ENCODE results near the gene PI4KB. TPM values are rescaled to one million over a fixed set of nuclear protein-coding genes. Genes with fewer than 3 reads are reported as not detected.

The PI4KB gene
- total and polyA plus RNA-seq, 2 of the 4 experiments (the other 2 are of a cell fraction) = 82.4 to 94.5 TPM

DNA sequence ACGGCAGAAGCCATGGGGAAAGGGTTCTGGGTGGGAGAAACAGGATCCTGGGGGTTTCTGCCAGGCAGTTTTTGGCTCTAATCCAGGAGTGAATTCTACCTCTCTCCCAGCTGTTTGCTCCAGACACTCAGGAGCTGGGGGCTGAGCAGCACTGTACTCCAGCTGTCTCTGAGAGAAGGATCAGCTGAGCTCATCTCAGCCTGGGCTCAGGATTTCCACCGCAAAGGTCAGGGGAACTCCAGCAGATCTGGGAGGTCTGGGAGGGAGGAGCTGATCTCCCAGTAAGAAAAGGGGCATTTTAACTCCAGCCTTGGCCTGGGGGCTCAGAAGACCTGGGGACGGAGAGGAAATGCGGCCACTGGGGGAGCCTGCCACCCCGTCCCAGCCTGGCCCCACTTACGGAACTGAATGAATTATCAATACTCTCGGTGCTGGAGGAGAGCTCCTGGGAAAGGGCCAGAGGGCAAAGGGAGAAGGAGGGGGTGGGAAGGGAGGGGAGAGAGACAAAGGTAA lies 17.3 kb downstream of the PI4KB start:
- ChIA-PET POLR2A (ENCODE audit: unreplicated experiment) (interaction anchor here (0.6 to 1.3 kb wide), 3 partner anchors 16 to 90 kb away, joined by 3 to 4 read pairs (median 3); partner anchors contain the start of genes PI4KB and PSMB4), CTCF (interaction anchor here (0.6 to 1.5 kb wide), 3 partner anchors 9 to 31 kb away, joined by 5 to 8 read pairs (median 5); no protein-coding TSS in a partner anchor)
- WGBS, 2 experiments (ENCODE audit: extremely low coverage in 2 of 2, insufficient read length in 1 of 2) = 48% methylated on average over 3 of the region's 7 CpGs; no CpG with 5 or more reads in 1 of the 2 experiments
- 0 out of 2 replicates have a peak overlapping the region, but pooled peaks have one; percentile 85 for H2AK5ac ChIP-seq (ENCODE audit: low read depth, low read length)
- H3K4me2 ChIP-seq (ENCODE audit: low read depth, low read length) = peak overlapping the region; percentile 22; the same call in 1 of the 2 replicates
- H3K79me1 ChIP-seq (ENCODE audit: low read depth in 1 of 2, low read length in 2 of 2) = peaks cover 48 to 78% of the 10 kb centered on the region in 2 experiments
- no peak overlapping the region for H4K91ac ChIP-seq (ENCODE audit: insufficient read depth, low read depth, low read length)
- dilution Hi-C loops (cut with HindIII; ENCODE audit: low sequenced_read_pairs, unreplicated experiment) (no loop called here), in situ Hi-C loops (cut with MboI; ENCODE audit: low sequenced_read_pairs) (loop anchor here (10.0 to 25.0 kb wide), 2 partner anchors 95 to 677 kb away; partner anchors contain the start of gene S100A10), intact Hi-C loops (cut with micrococcal nuclease) (no loop called here)
- H2AFZ ChIP-seq (replicated peaks; ENCODE audit: low read length, poor library complexity) = peak overlapping the region; percentile 28
- H3K18ac ChIP-seq (ENCODE audit: low read depth, low read length) = no peak overlapping the region
- DNase-seq (peak; percentile 88), ATAC-seq (ENCODE audit: low read depth) (peak; percentile 44)
- peak; percentile 91 for TF ChIP-seq RCOR1 (IDR thresholded peaks at IDR 0.05; ENCODE audit: insufficient replicate concordance, low read length)
- 0 out of 2 replicates have a peak, but pooled peaks have one; percentile 10 for TF ChIP-seq RAD21 (IDR thresholded peaks at IDR 0.05; ENCODE audit: low read length)
- TF ChIP-seq MAZ (IDR thresholded peaks at IDR 0.05; ENCODE audit: borderline replicate concordance, low read depth, low read length) = peak; percentile 79; the same call in 1 of the 2 replicates
- peak; percentile 15; the same call in 1 of the 2 replicates for TF ChIP-seq SMC3 (IDR thresholded peaks at IDR 0.05; ENCODE audit: low read depth, low read length)
- TF ChIP-seq MAFK (IDR thresholded peaks at IDR 0.05; ENCODE audit: low read depth, low read length) = no peak
- peaks cover 45% of the 10 kb centered on the region for H3K9me1 ChIP-seq (ENCODE audit: insufficient read depth, low read length)
- no peak overlapping the region for H4K8ac ChIP-seq (ENCODE audit: low read depth in 2 of 2, low read length in 2 of 2)
- peak overlapping the region; percentile 45; the same call in 1 of the 2 replicates for H3K4ac ChIP-seq (ENCODE audit: low read depth, low read length)
- peaks cover 44% of the 10 kb centered on the region for H4K20me1 ChIP-seq (ENCODE audit: insufficient read depth, low read length)
- BruUV-seq (replicated peaks) = no TSS peak
- H2BK120ac ChIP-seq (ENCODE audit: low read depth, low read length) = no peak overlapping the region
- peak overlapping the region; percentile 65 for H3K27ac ChIP-seq (ENCODE audit: insufficient read depth, low read length)
- H2BK15ac ChIP-seq (ENCODE audit: low read depth, low read length) = no peak overlapping the region; the same call in 2 of the 3 replicates
- no peak overlapping the region for H2BK20ac ChIP-seq (ENCODE audit: low read depth, low read length)
- H3K27me3 ChIP-seq (ENCODE audit: control insufficient read depth, insufficient read depth, low read length) = no peaks in the 10 kb centered on the region
- H2AK9ac ChIP-seq (replicated peaks; ENCODE audit: low read depth, low read length, poor library complexity) = peak overlapping the region; percentile 26
- H3K23ac ChIP-seq (ENCODE audit: low read depth, low read length) = no peak overlapping the region; the same call in 1 of the 2 replicates
- no peak overlapping the region for H3K9ac ChIP-seq (ENCODE audit: low read depth, low read length)
- H3K9me3 ChIP-seq (ENCODE audit: control insufficient read depth, insufficient read depth, low read length) = no peaks in the 10 kb centered on the region
- no peak overlapping the region for H3K4me3 ChIP-seq (ENCODE audit: insufficient read depth, low read depth, low read length)
- no peak overlapping the region for H4K5ac ChIP-seq (ENCODE audit: low read depth, low read length)
- H3K14ac ChIP-seq (replicated peaks; ENCODE audit: low read depth, low read length) = peak overlapping the region; percentile 15
- no peak overlapping the region for H3K56ac ChIP-seq (ENCODE audit: extremely low read depth, insufficient read depth, low read length)
- H3K4me1 ChIP-seq (ENCODE audit: control insufficient read depth, insufficient read depth, low read length) = peaks cover 39% of the 10 kb centered on the region
- peaks cover 48% of the 10 kb centered on the region for H3K36me3 ChIP-seq (ENCODE audit: control insufficient read depth, insufficient read depth, low read length)
- no peak overlapping the region for H2BK5ac ChIP-seq (ENCODE audit: low read depth, low read length, poor library complexity, severe bottlenecking)

All from IMR-90 (cell line).